Left renal cortex interstitium (tissue), 4 donors: ENCODE measurements around the gene GLIS1. TPM values are rescaled to one million over a fixed set of nuclear protein-coding genes. Genes with fewer than 3 reads are reported as not detected.

Source experiments
- DNase-seq, 4 donors: peaks; one replicate each; pipeline ENCODE4 v3.0.0-alpha.2; 2013; ENCODE audit warnings: low read depth in 4 of 4, low spot score in 2 of 4, missing footprints in 1 of 4
- polyA plus RNA-seq, 4 donors: library from polyadenylated mRNA; unstranded; fragments of 120-200 nt; gene quantifications; one replicate each; pipeline ENCODE4 v1.2.1, GENCODE V29; 2013; ENCODE audit not compliant: insufficient read length in 4 of 4

Gene GLIS1
- polyA plus RNA-seq, 4 donors, result 1.8 to 3.6 (median 3.0) TPM

DNA sequence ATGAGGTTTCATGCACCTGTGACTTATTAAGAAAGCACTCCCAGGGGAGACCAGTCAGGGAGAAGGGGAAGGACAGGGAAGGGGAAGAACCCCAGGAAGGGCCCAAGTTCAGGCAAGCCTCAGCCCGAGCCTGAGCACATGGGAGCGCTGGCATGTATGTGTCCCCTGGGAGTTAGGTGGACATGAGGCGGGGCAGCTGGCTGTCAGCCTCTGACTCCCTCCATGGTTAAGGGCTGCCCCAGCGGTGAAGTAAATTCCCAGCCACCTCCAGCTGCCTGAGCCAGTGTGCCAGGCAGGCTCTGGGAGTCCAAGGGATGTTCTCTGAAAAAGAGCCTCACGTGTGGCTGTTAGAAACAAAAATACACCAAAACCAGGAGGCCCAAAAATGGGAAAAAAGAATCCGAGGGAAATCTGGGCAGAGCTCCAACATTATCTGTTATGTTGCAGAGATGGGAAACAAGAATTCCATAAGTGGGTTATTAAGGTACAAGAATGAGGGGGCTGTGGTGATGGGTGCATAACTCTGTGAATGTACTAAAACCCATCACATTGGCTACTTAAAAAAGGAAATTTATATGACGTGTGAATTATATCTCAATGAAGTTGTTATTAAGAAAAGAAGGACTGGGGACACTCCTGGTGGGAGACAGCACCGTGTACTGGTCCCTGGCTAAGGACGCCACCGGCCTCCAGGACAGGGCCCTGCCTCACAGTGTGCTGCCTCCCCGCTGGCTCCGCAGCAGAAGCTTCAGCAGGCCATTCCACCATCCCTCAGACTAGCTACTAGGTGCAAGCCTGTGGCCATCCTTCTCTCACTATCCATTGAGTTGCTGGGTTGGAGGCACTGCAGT lies 261.1 kb downstream of the GLIS1 start:
- DNase-seq, result no peak

DNA sequence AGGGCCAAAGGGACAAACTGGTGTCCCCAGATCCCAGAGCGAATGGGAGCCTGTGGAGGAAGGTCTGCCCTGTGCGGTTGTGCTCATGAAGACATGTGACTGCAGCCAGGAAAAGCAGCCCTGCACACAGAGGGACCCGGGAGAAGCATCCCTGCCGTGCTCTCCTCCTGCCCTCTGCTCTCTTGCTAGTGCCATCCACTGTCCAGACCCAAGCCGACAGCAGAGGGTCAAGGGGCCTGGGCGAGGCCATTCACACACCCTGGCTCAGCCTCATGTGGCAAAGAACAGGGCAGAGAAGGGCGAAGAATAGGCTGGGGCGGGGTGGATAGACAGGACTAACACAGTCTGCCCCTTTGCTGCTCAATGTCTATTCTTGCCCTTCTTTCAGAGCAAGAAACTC lies 262.4 kb downstream of the GLIS1 start:
- DNase-seq, result no peak

DNA sequence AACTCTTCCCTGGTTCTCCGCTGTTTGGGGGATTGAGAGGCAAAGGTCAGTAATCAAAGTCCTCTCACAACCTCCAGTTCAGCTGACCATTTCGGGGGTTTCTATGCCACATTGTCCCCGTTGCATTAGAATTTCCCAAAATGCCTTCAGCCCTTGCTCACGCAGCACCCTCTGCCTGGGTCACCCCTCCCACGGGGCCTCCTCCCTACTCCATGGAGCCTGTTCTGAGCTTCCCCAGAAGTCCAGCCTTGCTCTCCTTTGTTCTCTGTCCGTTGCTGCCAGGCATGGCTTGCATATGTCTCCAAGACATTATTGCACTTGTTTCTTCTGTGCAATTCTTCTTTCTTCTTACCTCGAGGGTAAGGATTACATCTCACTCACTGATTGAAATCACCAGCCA lies 263.3 kb downstream of the GLIS1 start:
- no peak for DNase-seq

DNA sequence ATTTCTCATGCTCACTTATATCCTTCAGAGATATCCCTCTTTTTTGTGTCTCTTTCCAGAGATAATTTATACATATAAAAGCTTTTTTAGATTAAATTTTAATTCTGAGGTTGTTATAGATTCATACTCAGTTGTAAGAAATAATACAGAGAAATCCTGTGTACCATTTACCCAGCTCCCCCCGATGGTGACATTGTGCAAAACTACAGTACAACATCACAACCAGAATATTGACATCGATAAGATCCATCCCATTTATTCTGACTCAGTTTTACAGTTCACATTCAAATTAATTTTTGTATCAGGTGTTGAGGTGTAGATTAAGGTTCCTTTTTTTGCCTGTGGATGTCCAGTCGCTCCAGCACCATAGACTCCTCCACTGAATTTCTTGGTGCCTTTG lies 265.5 kb downstream of the GLIS1 start:
- no peak for DNase-seq

DNA sequence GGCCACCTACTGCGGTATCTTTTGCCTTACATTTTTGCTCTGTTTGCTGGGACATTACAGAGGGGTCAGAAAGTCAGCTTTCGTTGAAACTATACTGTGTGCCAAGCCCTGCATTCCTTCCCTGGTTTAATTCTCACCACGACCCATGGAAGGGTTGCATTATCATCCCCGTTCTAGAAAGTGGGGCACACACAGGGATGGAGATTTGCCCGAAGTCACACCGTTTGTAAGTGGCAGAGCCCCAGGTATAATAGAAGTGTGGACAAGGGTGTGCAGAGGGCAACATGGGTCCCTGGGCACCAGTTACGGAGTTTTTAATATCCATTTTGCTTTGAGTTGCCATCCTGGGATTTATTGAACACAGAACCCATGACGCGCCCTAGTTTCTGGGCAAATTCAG lies 268.0 kb downstream of the GLIS1 start:
- DNase-seq, result no peak

DNA sequence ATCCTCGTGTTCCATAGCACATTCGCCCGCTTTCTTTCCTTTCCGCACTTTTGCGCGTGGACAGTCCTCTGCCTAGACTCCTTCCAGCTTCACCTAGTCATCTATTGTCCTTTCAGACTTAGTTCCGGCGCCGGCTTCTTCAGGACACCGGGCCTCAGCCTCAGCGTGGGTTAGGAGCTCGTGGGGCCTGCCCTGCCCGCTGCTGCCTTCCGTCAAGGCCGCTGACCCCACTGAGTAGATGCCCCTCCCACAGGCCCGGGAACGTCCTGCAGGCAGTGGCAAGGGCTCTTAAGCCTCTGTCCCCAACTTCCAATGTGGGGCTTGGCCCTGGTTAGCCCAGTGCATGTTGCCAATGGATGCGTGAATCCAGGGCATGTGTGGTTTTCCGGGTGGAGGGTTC lies 268.4 kb downstream of the GLIS1 start:
- DNase-seq, result no peak

DNA sequence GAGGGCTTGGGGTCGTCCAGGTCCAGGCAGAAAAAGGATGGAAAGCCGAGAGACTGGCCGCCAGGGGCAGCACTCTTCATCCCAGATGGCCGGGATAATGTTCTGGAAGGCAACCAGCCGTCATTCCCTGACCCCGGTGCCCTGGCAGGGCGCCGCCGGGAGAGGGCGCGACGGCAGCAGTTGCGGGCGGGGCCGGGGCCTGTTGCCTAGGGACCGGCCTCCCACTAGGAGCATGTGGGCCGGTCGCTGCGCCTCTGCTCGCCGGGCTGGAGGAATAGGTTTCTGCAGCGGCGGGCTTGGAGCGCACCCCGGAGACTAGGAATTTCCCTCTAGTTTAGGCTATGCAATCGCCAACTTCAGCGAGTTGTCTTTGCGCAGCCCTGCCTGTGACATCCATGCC lies 268.8 kb downstream of the GLIS1 start:
- peak; percentile 17 to 71 (median 58) for DNase-seq

DNA sequence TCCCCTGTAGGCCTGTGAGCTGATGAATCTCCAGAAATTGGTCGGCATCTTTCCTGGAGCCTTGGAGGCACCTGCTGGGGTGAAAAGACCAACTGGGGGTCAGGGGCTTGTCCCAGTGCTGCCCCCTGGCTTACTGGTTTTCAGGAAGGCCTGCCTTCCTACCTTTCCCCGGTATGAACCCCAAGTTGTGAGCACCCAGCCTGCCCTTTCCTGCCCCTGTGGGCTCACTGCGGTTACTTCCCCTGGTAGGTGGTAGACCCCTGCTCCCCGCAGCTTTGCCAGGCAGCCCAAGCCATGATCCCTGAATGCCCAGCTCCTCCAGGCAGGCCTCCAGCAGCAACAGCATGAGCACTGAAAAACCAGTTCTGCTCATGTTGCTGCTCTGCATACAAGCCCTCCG lies 269.6 kb downstream of the GLIS1 start:
- DNase-seq, result no peak

DNA sequence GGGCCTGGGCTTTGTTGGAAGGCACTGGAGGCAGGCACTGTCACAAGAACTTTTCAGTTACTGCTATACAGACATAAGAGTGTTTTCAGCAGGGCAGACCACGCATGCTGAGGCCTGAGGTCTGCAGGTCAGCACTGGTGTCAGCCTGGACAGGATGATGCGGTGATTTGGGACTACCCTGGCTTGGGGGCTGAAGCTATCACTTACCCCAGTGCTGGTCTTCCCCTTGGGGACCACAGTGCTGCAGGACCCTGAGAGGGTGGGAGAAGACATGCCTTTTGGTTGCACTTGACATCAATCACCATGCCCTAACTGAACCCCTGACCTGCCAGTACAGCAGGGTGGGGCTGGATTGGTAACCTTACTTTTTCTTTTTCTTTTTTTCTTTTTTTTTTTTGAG lies 270.6 kb downstream of the GLIS1 start:
- DNase-seq, result no peak

DNA sequence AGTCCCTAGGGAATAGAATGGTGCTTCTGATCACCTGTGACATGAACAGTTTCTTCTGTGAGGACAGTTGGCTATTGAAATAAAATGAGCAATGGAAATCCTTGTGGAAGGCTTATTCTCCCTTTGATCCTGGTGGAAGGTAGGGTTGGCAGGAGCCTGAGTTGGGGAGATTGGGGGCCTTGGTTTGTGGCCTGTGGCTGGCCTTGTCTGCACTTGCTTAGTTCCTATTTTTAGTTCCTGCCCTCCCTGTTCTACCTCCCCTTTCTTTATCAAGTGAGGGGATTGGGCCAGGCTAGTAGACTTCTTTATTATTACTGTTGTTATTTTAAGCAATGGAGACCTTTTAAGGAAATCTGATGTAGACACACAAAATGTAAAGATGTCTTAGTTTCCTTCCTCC lies 271.6 kb downstream of the GLIS1 start:
- no peak for DNase-seq

DNA sequence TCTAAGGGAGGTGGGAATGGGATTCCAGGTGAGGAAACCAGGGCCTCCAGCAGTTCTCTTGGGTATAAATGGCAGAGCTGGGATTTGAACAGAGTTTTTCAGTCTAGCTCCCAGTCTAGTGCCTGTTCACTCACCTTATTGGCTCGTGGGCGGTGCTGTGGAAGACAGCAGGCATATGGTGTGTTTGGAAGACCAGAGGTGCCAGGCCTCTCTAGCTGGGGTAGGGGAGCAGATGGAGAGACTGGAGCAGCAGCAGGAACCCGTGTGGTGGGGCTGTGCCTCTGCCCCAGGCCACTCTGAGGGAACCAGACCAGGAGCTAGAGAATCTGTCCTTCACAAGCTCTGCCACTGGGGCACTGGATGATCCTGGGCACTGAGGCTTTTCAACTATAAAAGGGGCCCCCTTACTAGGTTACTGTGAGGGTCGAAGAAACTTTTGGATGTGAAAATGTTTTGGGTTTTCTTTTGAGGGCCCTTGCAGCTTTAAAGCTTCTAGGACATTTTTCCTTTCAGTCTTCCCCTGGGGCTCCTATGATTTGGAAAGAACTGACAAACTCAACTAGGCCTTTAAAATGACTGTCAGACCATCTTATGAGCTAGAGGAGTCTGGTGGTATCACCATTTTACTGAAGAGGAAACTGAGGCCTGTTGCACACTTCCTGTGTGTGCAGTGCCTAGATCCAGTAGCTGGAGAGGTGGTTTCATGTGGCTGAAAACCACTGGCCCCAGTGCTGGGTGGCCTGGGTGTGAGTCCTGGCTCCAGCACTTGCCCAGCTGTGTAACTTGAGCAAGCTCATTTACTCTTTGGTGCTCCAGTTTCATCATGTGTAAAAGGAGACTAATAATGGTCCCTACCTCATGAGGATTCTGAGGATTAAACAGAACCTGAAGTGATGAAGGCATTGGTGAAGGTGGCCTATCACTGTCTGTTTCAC lies 273.7 kb downstream of the GLIS1 start:
- no peak for DNase-seq

DNA sequence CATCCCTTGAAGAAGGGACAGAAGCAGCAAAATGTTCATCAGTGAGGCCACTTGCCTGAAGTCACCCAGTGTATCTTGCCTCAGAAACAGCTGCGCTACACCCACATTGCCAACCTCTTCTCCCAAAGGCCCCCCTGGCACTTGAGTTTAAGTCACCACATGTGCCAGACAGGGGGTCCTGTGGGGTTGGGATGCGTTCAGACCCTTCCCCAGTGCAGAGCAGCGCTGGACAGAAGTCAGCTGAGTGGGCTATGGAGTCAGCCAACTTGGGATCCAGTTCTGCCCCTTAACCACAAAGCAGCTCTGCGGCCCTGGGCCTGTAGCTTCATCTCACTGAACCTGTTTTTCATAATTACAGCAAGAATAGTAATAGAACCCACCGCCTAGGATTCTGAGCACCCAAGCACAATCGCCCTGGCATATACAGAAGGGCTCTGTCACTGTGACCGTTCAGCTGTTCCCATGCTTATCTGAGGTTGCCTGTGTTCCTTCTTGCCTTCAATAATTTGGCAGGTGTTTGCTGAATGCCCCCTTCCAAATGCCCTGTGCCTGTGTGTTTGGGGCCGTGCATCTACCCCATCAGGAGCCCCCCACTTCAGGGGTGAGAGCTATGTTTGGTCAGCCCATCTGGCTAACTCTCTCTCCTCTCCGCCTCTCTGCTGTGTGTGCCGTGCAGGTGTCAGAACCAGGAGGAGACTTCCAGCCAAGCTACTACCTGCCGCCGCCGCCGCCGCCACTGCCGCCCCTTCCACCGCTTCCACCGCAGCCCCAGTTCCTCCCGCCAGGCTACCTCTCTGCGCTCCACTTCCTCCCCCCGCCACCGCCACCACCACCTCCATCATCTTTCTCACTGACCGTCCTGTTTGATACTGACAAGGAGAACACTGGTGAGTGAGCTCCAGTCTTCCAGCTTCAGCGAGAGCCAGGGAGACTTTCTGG lies 274.7 kb downstream of the GLIS1 start:
- DNase-seq, result no peak

DNA sequence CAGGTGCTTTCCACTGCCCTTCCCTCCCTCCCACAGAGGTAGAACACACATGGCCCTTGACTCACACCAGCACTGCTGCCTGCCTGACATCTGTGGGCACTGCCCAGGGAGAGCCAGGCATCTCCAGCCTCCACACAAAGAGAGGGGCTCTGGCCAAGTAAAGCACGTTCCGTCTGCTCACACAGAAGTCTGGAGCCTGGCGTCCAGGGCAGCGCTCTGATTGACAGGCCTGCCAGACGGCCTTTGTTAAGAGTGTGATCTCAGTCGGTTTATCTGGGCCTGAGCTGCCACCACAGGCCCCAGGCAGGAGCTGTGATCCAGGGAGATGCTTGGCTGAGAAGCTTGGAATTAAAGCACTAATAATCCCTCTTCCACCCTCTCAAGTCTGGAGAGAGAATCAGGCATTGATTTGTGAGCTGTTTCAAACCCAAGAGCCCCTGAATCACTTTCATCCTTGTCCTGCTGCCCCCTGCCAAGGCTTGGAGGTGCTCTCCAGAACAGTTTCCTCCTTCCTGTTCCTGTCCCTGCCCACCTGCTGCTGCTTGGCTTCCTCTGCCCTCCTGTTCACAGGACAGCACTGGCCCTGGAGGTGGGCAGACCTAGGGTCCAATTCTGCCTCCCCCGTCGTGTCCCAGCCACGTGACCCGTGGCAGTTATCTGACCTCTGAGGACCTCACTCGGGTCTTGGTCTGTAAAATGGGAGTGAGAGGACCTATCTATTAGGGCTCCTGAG lies 276.0 kb downstream of the GLIS1 start:
- no peak for DNase-seq

DNA sequence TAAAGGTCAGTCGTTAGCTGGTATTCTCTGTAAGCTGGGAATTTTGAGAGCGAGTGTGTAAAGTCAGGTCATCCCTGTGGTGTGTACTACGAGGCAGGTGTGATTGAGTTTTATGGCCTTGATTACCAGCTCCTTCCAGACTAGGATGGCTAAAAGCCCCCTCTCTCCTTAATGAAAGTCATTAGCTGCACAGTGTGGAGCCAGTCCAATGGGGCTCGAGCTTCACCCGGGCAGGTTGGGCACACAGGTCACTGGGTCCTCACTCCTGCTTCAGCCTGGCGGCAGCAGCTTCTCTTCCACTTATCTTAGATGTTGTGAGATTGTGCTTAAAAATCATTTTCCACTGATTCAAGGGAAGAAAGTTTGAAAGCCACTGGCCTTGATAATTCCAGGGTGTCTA lies 276.8 kb downstream of the GLIS1 start:
- no peak for DNase-seq

DNA sequence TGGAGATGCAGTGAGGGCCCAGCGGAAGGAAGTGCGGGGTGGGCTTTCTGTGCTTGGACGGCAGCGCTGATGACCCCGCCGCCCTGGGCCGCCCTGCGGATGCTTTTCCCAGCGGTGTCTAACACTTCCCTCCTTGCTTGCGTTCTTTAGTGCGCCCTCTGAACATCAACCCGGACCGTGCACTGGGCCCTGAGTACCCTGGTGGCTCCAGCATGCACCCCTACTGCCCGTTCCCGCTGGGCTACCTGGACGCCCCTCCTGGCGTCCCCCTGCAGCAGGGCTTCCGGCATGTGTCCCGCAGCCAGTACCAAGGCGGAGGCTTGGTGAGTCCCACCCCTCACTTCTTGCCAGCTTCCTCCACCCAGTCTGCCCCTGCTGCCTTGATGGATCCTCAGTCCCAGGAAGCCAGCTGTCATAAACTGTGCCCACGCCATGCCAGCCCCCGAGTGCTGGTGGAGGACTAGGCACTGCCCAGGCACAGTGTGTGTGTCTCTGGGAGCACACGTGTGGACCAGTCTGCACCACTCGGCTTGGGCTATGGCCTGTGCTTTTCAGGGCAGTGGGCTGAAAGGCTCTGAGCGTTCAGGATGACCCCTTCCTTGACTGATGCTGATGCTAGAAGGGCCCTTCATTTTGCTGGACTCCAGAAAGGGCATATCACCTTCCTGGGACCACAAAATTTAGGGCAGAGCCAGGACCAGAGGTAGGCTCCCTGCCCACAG lies 277.5 kb downstream of the GLIS1 start:
- DNase-seq, result no peak

DNA sequence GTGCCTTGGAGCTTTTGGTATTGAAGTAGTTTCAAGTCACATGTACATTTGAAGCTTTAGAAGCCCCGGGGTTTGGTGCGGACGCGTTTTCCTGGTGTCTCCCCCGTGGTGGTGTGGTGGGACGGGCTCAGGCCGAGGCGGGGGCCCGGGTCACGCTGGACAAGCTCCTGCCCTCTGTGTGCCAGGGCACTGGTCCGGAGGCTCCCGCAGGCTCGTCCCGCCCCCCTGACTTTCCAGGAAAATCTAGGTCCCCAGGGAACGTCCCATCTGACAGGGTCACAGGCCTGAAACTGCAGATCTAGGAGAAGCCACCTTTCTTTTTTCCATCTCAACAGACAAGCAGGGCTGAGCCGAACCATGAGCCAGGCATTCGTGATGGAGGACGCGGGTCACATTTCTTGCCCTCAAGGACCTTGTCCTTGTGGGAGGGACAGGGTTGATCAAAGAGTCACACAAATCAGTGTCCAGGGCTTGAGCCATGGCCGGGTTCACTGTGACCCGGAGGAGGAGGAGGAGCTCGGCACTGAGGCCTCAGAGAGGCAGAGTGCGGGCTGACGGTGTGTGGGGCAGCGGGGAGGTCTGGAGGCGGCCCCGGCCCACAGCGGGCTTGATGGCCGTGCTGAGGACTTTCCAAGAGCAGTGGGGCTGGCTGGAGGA lies 278.2 kb downstream of the GLIS1 start:
- DNase-seq, result no peak

DNA sequence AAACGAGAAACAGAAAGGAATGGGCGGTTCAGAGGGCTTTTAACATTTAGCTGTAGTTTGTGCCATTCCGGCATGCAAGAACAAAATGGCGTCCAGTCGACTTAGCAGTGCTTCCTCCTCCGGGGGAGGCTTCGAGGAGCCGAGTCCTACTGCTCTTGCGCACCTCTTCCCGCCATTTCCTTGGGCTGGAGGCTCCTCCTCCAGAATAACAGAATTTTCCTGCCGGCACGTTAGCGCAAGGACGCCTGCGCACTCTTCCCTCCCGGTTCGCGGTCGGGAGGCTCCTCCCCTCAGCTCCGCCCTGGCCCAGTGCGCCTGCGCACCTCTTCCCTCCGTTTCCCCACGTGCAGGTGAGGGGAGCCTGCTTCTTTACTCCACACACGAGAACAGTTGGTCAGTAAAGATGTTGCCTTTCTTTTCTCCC lies 278.7 kb downstream of the GLIS1 start:
- no peak for DNase-seq

DNA sequence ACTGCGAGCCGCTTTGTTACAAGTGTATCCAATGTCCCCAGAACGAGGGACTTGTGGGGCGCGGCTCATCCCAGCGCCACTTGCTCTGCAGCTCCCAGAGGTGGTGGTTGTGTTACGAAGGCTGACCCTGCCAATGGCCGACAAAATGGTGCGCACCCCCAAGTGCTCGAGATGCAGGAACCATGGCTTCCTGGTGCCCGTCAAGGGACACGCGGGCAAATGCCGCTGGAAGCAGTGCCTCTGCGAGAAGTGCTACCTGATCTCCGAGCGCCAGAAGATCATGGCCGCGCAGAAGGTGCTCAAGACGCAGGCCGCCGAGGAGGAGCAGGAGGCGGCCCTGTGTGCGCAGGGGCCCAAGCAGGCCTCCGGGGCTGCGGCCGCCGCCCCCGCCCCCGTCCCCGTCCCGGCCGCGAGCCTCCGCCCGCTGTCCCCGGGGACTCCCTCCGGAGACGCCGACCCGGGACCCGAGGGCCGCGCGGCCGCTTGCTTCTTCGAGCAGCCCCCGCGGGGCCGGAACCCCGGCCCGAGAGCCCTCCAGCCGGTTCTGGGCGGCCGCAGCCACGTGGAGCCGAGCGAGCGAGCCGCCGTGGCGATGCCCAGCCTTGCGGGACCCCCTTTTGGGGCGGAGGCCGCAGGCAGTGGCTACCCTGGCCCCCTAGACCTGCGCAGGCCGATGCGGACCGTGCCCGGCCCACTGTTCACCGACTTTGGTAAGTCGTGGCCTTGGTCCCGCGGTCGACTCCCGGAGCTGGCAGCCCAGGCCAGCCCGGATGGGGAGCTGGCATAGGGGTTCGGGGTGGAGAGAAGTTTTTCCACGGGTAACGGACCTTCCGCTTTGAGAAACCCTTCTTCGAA lies 279.4 kb downstream of the GLIS1 start, which contains the start of gene DMRTB1:
TSS of gene DMRTB1 (plus strand) at position 79 of the 855 bp plus-strand sequence. CDS start at position 134, 55 bp downstream.
- no peak for DNase-seq
